WERI-Rb-1 (cell line): ENCODE results near the gene CNTRL.

ENCODE experiments used
- DNase-seq: peaks from one replicate; pipeline ENCODE4 v3.0.0-alpha.2; 2020
- H3K27ac ChIP-seq: fragments of 250-450 bp; sonication (Bioruptor Pico); 2 replicates; pipeline ENCODE4 v1.5.1; 2020; ENCODE audit warnings: mild to moderate bottlenecking, moderate library complexity
- H3K27me3 ChIP-seq: fragments of 250-450 bp; sonication (Bioruptor Pico); 2 replicates; pipeline ENCODE4 v1.5.1; 2021; ENCODE audit warnings: mild to moderate bottlenecking, low read depth, moderate library complexity; ENCODE audit not compliant: insufficient read depth, severe bottlenecking
- H3K36me3 ChIP-seq: fragments of 250-450 bp; sonication (Bioruptor Pico); 2 replicates; pipeline ENCODE4 v1.5.1; 2020; ENCODE audit warnings: mild to moderate bottlenecking, moderate library complexity
- H3K4me3 ChIP-seq: 2 replicates; pipeline ENCODE4 v1.5.1; 2011; ENCODE audit warnings: low read depth, mild to moderate bottlenecking, control low read depth, low read length
- H3K9me3 ChIP-seq: fragments of 250-450 bp; sonication (Bioruptor Pico); 2 replicates; pipeline ENCODE4 v1.5.1; 2021; ENCODE audit warnings: mild to moderate bottlenecking, moderate library complexity; ENCODE audit not compliant: severe bottlenecking
- CTCF ChIP-seq: IDR thresholded peaks from 2 replicates; pipeline ENCODE4 v1.5.1; 2011; ENCODE audit warnings: low read depth, mild to moderate bottlenecking, control low read depth, inconsistent platforms, low read length

CNTRL gene

GRCh38 chr9:121182101-121182836, 107.5 kb downstream of the CNTRL start:
- no peaks in the 10 kb centered on the region for H3K9me3 ChIP-seq
- TF ChIP-seq CTCF = no peak
- no peak overlapping the region for H3K4me3 ChIP-seq
- no peaks in the 10 kb centered on the region for H3K27me3 ChIP-seq
- peak overlapping the region; percentile 41 for H3K27ac ChIP-seq
- H3K36me3 ChIP-seq = peaks cover 50% of the 10 kb centered on the region
- no peak for DNase-seq

GRCh38 chr9:121182989-121183388, 108.2 kb downstream of the CNTRL start:
- DNase-seq = no peak
- Histone ChIP-seq H3K36me3 (peaks cover 45% of the 10 kb centered on the region), H3K27ac (peak overlapping the region; percentile 34), H3K27me3 (no peaks in the 10 kb centered on the region), H3K4me3 (no peak overlapping the region), H3K9me3 (no peaks in the 10 kb centered on the region)
- no peak for TF ChIP-seq CTCF

- Histone ChIP-seq H3K36me3 (peaks cover 42% of the 10 kb centered on the region), H3K27me3 (no peaks in the 10 kb centered on the region), H3K4me3 (no peak overlapping the region), H3K9me3 (no peaks in the 10 kb centered on the region), H3K27ac (no peak overlapping the region)
- no peak for TF ChIP-seq CTCF
- no peak for DNase-seq
These were observed 109.1 kb downstream of the CNTRL start for GRCh38 chr9:121183666-121184423.

- DNase-seq = no peak
- Histone ChIP-seq H3K27me3 (no peaks in the 10 kb centered on the region), H3K27ac (no peak overlapping the region), H3K36me3 (peaks cover 42% of the 10 kb centered on the region), H3K9me3 (no peaks in the 10 kb centered on the region), H3K4me3 (no peak overlapping the region)
- no peak for TF ChIP-seq CTCF
These were observed 109.7 kb downstream of the CNTRL start for GRCh38 chr9:121184463-121184862.

- no peak overlapping the region for H3K27ac ChIP-seq
- H3K4me3 ChIP-seq = no peak overlapping the region
- H3K36me3 ChIP-seq = peaks cover 35% of the 10 kb centered on the region
- no peaks in the 10 kb centered on the region for H3K27me3 ChIP-seq
- DNase-seq = no peak
- TF ChIP-seq CTCF = no peak
- no peaks in the 10 kb centered on the region for H3K9me3 ChIP-seq
These were observed 110.5 kb downstream of the CNTRL start for GRCh38 chr9:121185178-121185745.
